GM12878 (cell line): ENCODE results near the gene SVOP. TPM values are rescaled to one million over a fixed set of nuclear protein-coding genes. Genes with fewer than 3 reads are reported as not detected.

Source experiments
- ATAC-seq: fragments of 200-7000 bp; cut with Tn5 transposase; 3 replicates; pipeline ENCODE4 v1.9.1; 2020; ENCODE audit warnings: mild to moderate bottlenecking, moderate library complexity
- BruUV-seq: library from RNA; stranded (reverse); fragments of 400-500 nt; replicated peaks from 2 replicates; lab custom pipeline; 2021; lab: Mats Ljungman, UMichigan
- CTCF ChIA-PET: fragments of 300-600 bp; sonication (Branson Sonifier 250); formaldehyde crosslinking; extraction: SDS; loops from one replicate; lab custom pipeline; 2021; ENCODE audit warnings: inconsistent platforms; lab: Yijun Ruan, JAX
- POLR2A ChIA-PET: fragments of 350-600 bp; formaldehyde crosslinking; extraction: SDS; loops from one replicate; lab custom pipeline; 2021; ENCODE audit warnings: inconsistent platforms; lab: Charles Lee
- RAD21 ChIA-PET: fragments of 300-600 bp; sonication (Branson Sonifier 250); formaldehyde crosslinking; loops from one replicate; lab custom pipeline; 2023; ENCODE audit warnings: antibody characterized with exemption; ENCODE audit not compliant: unreplicated experiment; lab: Charles Lee
- SMC1A ChIA-PET: fragments of 300-600 bp; sonication (Branson Sonifier 250); formaldehyde crosslinking; loops from one replicate; lab custom pipeline; 2023; ENCODE audit not compliant: unreplicated experiment, uncharacterized antibody; lab: Charles Lee
- DNase-seq: peaks from one replicate; pipeline ENCODE4 v3.0.0-alpha.2; 2011; ENCODE audit warnings: low read depth, low spot score
- FAIRE-seq: peaks from 3 replicates; lab custom pipeline; 2011; peaks lifted over from hg19 to GRCh38; lab: Jason Lieb, UNC
- H2AFZ ChIP-seq: 2 replicates; pipeline ENCODE4 v1.6.0; 2011; ENCODE audit warnings: low read depth, low read length, control low read depth; ENCODE audit not compliant: control insufficient read depth
- H3K27ac ChIP-seq: 2 replicates; pipeline ENCODE4 v1.5.1; 2011; ENCODE audit warnings: control low read depth; ENCODE audit not compliant: control insufficient read depth, insufficient read depth
- H3K27me3 ChIP-seq, 2 experiments: replicated peaks in 1 of 2; 2 replicates each; pipeline versions ENCODE4 v1.6.0 to v1.6.1; 2011; ENCODE audit warnings: low read length in 1 of 2; ENCODE audit not compliant: control insufficient read depth in 2 of 2, insufficient read depth in 2 of 2
- H3K36me3 ChIP-seq, 2 experiments: 2 replicates each; pipeline ENCODE4 v1.5.1; 2011; ENCODE audit warnings: low read length in 1 of 2; ENCODE audit not compliant: control insufficient read depth in 2 of 2, insufficient read depth in 2 of 2
- H3K4me1 ChIP-seq: 2 replicates; pipeline ENCODE4 v1.6.1; 2011; ENCODE audit warnings: mild to moderate bottlenecking, low read length, moderate library complexity, mixed read lengths; ENCODE audit not compliant: control insufficient read depth, insufficient read depth
- H3K4me2 ChIP-seq: 2 replicates; pipeline ENCODE4 v1.6.0; 2011; ENCODE audit warnings: control low read depth; ENCODE audit not compliant: control insufficient read depth, insufficient read depth
- H3K4me3 ChIP-seq: fragments of 200-600 bp; sonication (generic); 2 replicates; pipeline ENCODE4 v1.5.1; 2016
- H3K79me2 ChIP-seq: 2 replicates; pipeline ENCODE4 v1.6.0; 2011; ENCODE audit warnings: low read length; ENCODE audit not compliant: control insufficient read depth, insufficient read depth
- H3K9ac ChIP-seq: 2 replicates; pipeline ENCODE4 v1.8.0; 2011; ENCODE audit warnings: low read length, control low read depth, mixed read lengths; ENCODE audit not compliant: control insufficient read depth, insufficient read depth
- H3K9me3 ChIP-seq: replicated peaks from 3 replicates; pipeline ENCODE4 v1.5.1; 2011; ENCODE audit warnings: mild to moderate bottlenecking, low read length; ENCODE audit not compliant: control insufficient read depth, insufficient read depth
- H4K20me1 ChIP-seq: 2 replicates; pipeline ENCODE4 v1.6.0; 2011; ENCODE audit not compliant: control insufficient read depth, insufficient read depth
- CHD4 ChIP-seq: fragments of 200-600 bp; sonication (generic); IDR thresholded peaks from 2 replicates; pipeline ENCODE4 v1.6.1; 2016; ENCODE audit warnings: mild to moderate bottlenecking
- ELK1 ChIP-seq: IDR thresholded peaks from 2 replicates; pipeline ENCODE4 v1.6.1; 2012; ENCODE audit warnings: low read depth, low read length, improper control_type of control experiment
- ESRRA ChIP-seq: IDR thresholded peaks from 2 replicates; pipeline ENCODE4 v1.6.1; 2012; ENCODE audit warnings: mild to moderate bottlenecking, low read length, improper control_type of control experiment
- MYC ChIP-seq: IDR thresholded peaks from 2 replicates; pipeline ENCODE4 v1.6.1; 2011; ENCODE audit warnings: mild to moderate bottlenecking, low read length, moderate library complexity, inconsistent platforms; ENCODE audit not compliant: insufficient read depth, insufficient replicate concordance, insufficient read length, severe bottlenecking
- SMARCA5 ChIP-seq: fragments of 450-650 bp; IDR thresholded peaks from 2 replicates; pipeline ENCODE4 v1.6.1; 2017; ENCODE audit warnings: mild to moderate bottlenecking
- SP1 ChIP-seq: IDR thresholded peaks from one replicate; pipeline ENCODE4 v1.6.1; 2011; ENCODE audit warnings: low read depth, low read length
- ZBTB11 ChIP-seq: fragments of 450-650 bp; formaldehyde crosslinking; IDR thresholded peaks from 2 replicates; pipeline ENCODE4 v1.5.0; 2022; ENCODE audit warnings: mild to moderate bottlenecking, missing genetic modification characterization
- ZNF622 ChIP-seq: fragments of 450-650 bp; IDR thresholded peaks from 2 replicates; pipeline ENCODE4 v1.6.1; 2017; ENCODE audit warnings: mild to moderate bottlenecking, inconsistent platforms
- ZSCAN29 ChIP-seq: fragments of 450-650 bp; IDR thresholded peaks from 2 replicates; pipeline ENCODE4 v1.6.1; 2017; ENCODE audit warnings: mild to moderate bottlenecking, moderate library complexity
- whole genome bisulfite sequencing: methylation state at CpG from one replicate; pipeline ENCODE4 v1.1.6; 2016; ENCODE audit warnings: low lambda C conversion rate; ENCODE audit not compliant: insufficient replicate concordance, insufficient coverage; ENCODE audit errors: missing lambda C conversion rate; 5-methylcytosine and 5-hydroxymethylcytosine counted together
- in situ Hi-C: fragments of 300-500 bp; cut with MboI; formaldehyde crosslinking; loops from 9 replicates; pipeline ENCODE4 v1.14.3; 2018; ENCODE audit warnings: mixed read lengths
- intact Hi-C: fragments of 100-400 bp; cut with micrococcal nuclease; formaldehyde crosslinking; loops from one replicate; pipeline ENCODE4 v1.14.2; 2022; ENCODE audit not compliant: unreplicated experiment
- polyA plus RNA-seq, 11 experiments: library from polyadenylated mRNA; depleted of rRNA in 4 of 11; unstranded in 6 of 11; stranded (reverse) in 5 of 11; fragments of >200 nt; fragmentation: Nextera tagmentation in 4 of 11; fragmentation: Illumina TruSeq in 1 of 11; extraction: Ambion mirVana in 4 of 11; extraction: Trizol in 1 of 11; gene quantifications; 1 replicate in 1 of 11; 2 replicates in 10 of 11; pipeline versions ENCODE4 v1.2.1 to v1.2.3, GENCODE V29; 2011 to 2016; ENCODE audit warnings: inconsistent platforms in 2 of 11, missing spikeins in 2 of 11, low read depth in 1 of 11
- total RNA-seq, 4 experiments: library from RNA; depleted of rRNA in 3 of 4; stranded (reverse); fragments of >200 nt in 3 of 4; fragmentation: Illumina TruSeq in 1 of 4; extraction: Trizol in 1 of 4; gene quantifications; 2 replicates each; pipeline versions ENCODE4 v1.2.1 to v1.2.3, GENCODE V29; 2013 to 2021

The SVOP gene
- total and polyA plus RNA-seq, 10 of the 15 experiments (the other 5 are each of a cell fraction or from before 2014, with no cell fraction given), result under 0.01 TPM; not detected in 9

- Histone ChIP-seq H3K9ac (no peak overlapping the region), H2AFZ (no peak overlapping the region), H3K36me3 (no peaks in the 10 kb centered on the region), H3K27me3 (no peaks in the 10 kb centered on the region), H3K4me1 (peaks cover 10% of the 10 kb centered on the region), H3K9me3 (no peaks in the 10 kb centered on the region), H3K79me2 (peaks cover 14% of the 10 kb centered on the region), H3K4me2 (no peak overlapping the region), H4K20me1 (no peaks in the 10 kb centered on the region), H3K27ac (no peak overlapping the region), H3K4me3 (no peak overlapping the region)
- WGBS, result 94% methylated on average over 3 of the region's 3 CpGs
- intact Hi-C loops, result no loop called here
- ChIA-PET CTCF (no interaction called here), RAD21 (no interaction called here), POLR2A (no interaction called here), SMC1A (no interaction called here)
- TF ChIP-seq ELK1 (no peak), SP1 (no peak), MYC (no peak), ESRRA (no peak), SMARCA5 (no peak), ZNF622 (no peak), ZSCAN29 (no peak), ZBTB11 (CRISPR knock-in tag) (no peak), CHD4 (no peak)
- DNase-seq, result no peak
- no peak for ATAC-seq
- in situ Hi-C loops, result no loop called here
- no TSS peak for BruUV-seq
- no peak for FAIRE-seq
Observed at GRCh38 chr12:109056891-109057290, 36.0 kb upstream of the SVOP start.
